ENCODE measurements around the gene POU2AF1. TPM values are rescaled to one million over a fixed set of nuclear protein-coding genes. Genes with fewer than 3 reads are reported as not detected.

The POU2AF1 gene
- polyA plus RNA-seq, 1 donor (not counting 4 experiments of a cell fraction or from before 2014, with no cell fraction given) = not detected

DNA sequence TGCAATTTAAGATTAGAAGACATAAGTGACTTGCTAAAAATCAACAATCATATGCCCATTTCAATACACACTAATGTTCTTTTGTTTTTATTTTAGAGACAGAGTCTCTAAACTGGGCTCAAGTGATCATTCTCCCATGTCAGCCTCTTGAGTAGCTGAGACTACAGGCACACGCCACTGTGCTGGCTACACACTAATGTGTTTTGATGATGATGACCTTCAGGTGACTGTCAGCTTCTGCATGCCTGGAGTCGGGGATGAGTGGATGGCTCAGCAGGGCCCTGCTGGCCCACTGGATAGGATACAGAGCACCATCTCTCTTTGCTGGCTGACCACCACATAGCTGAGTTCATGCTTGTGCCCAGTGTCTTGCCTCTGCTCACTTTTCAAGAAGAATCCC lies 27.0 kb upstream of the POU2AF1 start:
- Histone ChIP-seq H3K79me2 (ENCODE audit: control insufficient read depth, insufficient read depth, low read length) (no peaks in the 10 kb centered on the region), H3K9ac (ENCODE audit: control insufficient read depth, extremely low read depth, insufficient read depth, low read length) (no peak overlapping the region), H3K27me3 (ENCODE audit: control insufficient read depth, extremely low read depth, insufficient read depth, low read length) (peaks cover 2% of the 10 kb centered on the region), H2AFZ (ENCODE audit: control insufficient read depth, low read length) (no peak overlapping the region), H3K36me3 (ENCODE audit: control insufficient read depth in 2 of 2, extremely low read depth in 1 of 2, insufficient read depth in 2 of 2, low read length in 2 of 2) (no peaks in the 10 kb centered on the region), H3K4me1 (ENCODE audit: control insufficient read depth, extremely low read depth, insufficient read depth, low read length) (no peaks in the 10 kb centered on the region), H3K9me1 (ENCODE audit: control insufficient read depth, extremely low read depth, insufficient read depth, low read length) (no peaks in the 10 kb centered on the region), H4K20me1 (ENCODE audit: control insufficient read depth, extremely low read depth, insufficient read depth, low read length) (no peaks in the 10 kb centered on the region), H3K9me3 (ENCODE audit: control insufficient read depth, low read depth, low read length) (no peaks in the 10 kb centered on the region), H3K27ac (ENCODE audit: control insufficient read depth, insufficient read depth, low read length) (no peak overlapping the region), H3K4me2 (ENCODE audit: control insufficient read depth, extremely low read depth, insufficient read depth, low read depth, low read length) (no peak overlapping the region), H3K4me3 (ENCODE audit: control insufficient read depth in 2 of 3, extremely low read depth in 1 of 3, insufficient read depth in 2 of 3, low read depth in 1 of 3, low read length in 3 of 3) (no peak overlapping the region)
- TF ChIP-seq, protein P1, sequence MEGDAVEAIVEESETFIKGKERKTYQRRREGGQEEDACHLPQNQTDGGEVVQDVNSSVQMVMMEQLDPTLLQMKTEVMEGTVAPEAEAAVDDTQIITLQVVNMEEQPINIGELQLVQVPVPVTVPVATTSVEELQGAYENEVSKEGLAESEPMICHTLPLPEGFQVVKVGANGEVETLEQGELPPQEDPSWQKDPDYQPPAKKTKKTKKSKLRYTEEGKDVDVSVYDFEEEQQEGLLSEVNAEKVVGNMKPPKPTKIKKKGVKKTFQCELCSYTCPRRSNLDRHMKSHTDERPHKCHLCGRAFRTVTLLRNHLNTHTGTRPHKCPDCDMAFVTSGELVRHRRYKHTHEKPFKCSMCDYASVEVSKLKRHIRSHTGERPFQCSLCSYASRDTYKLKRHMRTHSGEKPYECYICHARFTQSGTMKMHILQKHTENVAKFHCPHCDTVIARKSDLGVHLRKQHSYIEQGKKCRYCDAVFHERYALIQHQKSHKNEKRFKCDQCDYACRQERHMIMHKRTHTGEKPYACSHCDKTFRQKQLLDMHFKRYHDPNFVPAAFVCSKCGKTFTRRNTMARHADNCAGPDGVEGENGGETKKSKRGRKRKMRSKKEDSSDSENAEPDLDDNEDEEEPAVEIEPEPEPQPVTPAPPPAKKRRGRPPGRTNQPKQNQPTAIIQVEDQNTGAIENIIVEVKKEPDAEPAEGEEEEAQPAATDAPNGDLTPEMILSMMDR (optimal IDR thresholded peaks at IDR 0.05 in 1 of 3, IDR thresholded peaks at IDR 0.05 in 1 of 3, conservative IDR thresholded peaks at IDR 0.05 in 1 of 3; ENCODE audit: extremely low read depth in 1 of 3, insufficient read depth in 2 of 3, low read length in 3 of 3) = no peak
- TF ChIP-seq EZH2 (IDR thresholded peaks at IDR 0.05; ENCODE audit: low read length) = no peak
- FAIRE-seq (no peak), DNase-seq (ENCODE audit: low read depth, low spot score) (no peak)
- dilution Hi-C loops (cut with MboI; ENCODE audit: extremely low pct_ligation_motif_present, low sequenced_read_pairs) = no loop called here

DNA sequence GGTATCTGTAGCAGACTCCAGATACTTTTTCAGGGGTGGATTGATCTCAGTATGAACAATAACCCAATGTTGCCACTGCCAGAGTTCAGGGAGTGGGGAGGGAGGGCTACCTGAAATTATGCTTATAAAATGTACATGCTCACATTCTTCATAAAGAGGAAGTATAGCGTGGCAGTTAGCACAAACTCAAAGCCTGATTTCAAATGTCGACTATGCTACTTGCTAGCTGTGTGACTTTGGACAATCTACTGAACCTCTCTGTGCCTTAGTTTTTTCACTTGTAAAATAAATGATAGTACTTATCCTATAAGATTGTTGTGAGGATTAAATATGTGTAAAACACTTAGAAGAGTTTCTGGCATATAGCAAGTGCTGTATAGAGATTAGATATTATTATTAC lies 26.5 kb upstream of the POU2AF1 start:
- Histone ChIP-seq H3K4me1 (ENCODE audit: control insufficient read depth, extremely low read depth, insufficient read depth, low read length) (no peaks in the 10 kb centered on the region), H3K9me1 (ENCODE audit: control insufficient read depth, extremely low read depth, insufficient read depth, low read length) (no peaks in the 10 kb centered on the region), H3K79me2 (ENCODE audit: control insufficient read depth, insufficient read depth, low read length) (no peaks in the 10 kb centered on the region), H2AFZ (ENCODE audit: control insufficient read depth, low read length) (no peak overlapping the region), H3K9ac (ENCODE audit: control insufficient read depth, extremely low read depth, insufficient read depth, low read length) (no peak overlapping the region), H4K20me1 (ENCODE audit: control insufficient read depth, extremely low read depth, insufficient read depth, low read length) (no peaks in the 10 kb centered on the region), H3K4me3 (ENCODE audit: control insufficient read depth in 2 of 3, extremely low read depth in 1 of 3, insufficient read depth in 2 of 3, low read depth in 1 of 3, low read length in 3 of 3) (no peak overlapping the region), H3K36me3 (ENCODE audit: control insufficient read depth in 2 of 2, extremely low read depth in 1 of 2, insufficient read depth in 2 of 2, low read length in 2 of 2) (no peaks in the 10 kb centered on the region), H3K9me3 (ENCODE audit: control insufficient read depth, low read depth, low read length) (no peaks in the 10 kb centered on the region), H3K27me3 (ENCODE audit: control insufficient read depth, extremely low read depth, insufficient read depth, low read length) (peaks cover 2% of the 10 kb centered on the region), H3K4me2 (ENCODE audit: control insufficient read depth, extremely low read depth, insufficient read depth, low read depth, low read length) (no peak overlapping the region), H3K27ac (ENCODE audit: control insufficient read depth, insufficient read depth, low read length) (no peak overlapping the region)
- dilution Hi-C loops (cut with MboI; ENCODE audit: extremely low pct_ligation_motif_present, low sequenced_read_pairs) = no loop called here
- FAIRE-seq (no peak), DNase-seq (ENCODE audit: low read depth, low spot score) (no peak)
- TF ChIP-seq EZH2 (IDR thresholded peaks at IDR 0.05; ENCODE audit: low read length) = no peak
- TF ChIP-seq, protein P1 (optimal IDR thresholded peaks at IDR 0.05 in 1 of 3, IDR thresholded peaks at IDR 0.05 in 1 of 3, conservative IDR thresholded peaks at IDR 0.05 in 1 of 3; ENCODE audit: extremely low read depth in 1 of 3, insufficient read depth in 2 of 3, low read length in 3 of 3) = no peak

Measured in keratinocyte (primary cell).